HUDEP-2 (cell line): ENCODE results near the gene CD19.
"Not testable (repeated sequence)": the region's sequence is repeated elsewhere in the genome, so short reads cannot be mapped to it uniquely, and the experiment has no call there.

Experiments
- DNase-seq, 76 experiments: peaks; one replicate each; lab custom pipeline; 2025; ENCODE audit not compliant: unreplicated experiment in 76 of 76; lab: John Stamatoyannopoulos, UW

Gene CD19

GRCh38 chr16:28931801-28932225 lies at the start of gene CD19:
CD19 (plus strand) TSS chr16:28931971; CDS start chr16:28932001, 30 bp downstream.
- DNase-seq, result no peak

GRCh38 chr16:28882551-28883160 lies 49.1 kb upstream of the CD19 start:
- no peak for DNase-seq

- DNase-seq, result no peak
These were observed 48.4 kb upstream of the CD19 start for GRCh38 chr16:28883221-28883996.

GRCh38 chr16:28884045-28884444 lies 47.7 kb upstream of the CD19 start:
- DNase-seq, result no peak

- no peak for DNase-seq
These were observed 44.8 kb upstream of the CD19 start for GRCh38 chr16:28886945-28887344.

- not testable (repeated sequence) for DNase-seq
These were observed 41.4 kb upstream of the CD19 start for GRCh38 chr16:28890355-28890754.

- no peak for DNase-seq
These were observed 39.5 kb upstream of the CD19 start for GRCh38 chr16:28891964-28892890.

GRCh38 chr16:28893291-28893690 lies 38.5 kb upstream of the CD19 start:
- DNase-seq, result no peak

- no peak for DNase-seq
These were observed 36.2 kb upstream of the CD19 start for GRCh38 chr16:28895609-28896008.

- DNase-seq, result no peak
These were observed 33.9 kb upstream of the CD19 start for GRCh38 chr16:28897826-28898225.

- DNase-seq, result no peak
These were observed 33.5 kb upstream of the CD19 start for GRCh38 chr16:28898266-28898665.

- no peak for DNase-seq
These were observed 32.8 kb upstream of the CD19 start for GRCh38 chr16:28898942-28899341.

GRCh38 chr16:28899882-28900590 lies 31.7 kb upstream of the CD19 start:
- DNase-seq, result no peak

- no peak for DNase-seq
These were observed 31.2 kb upstream of the CD19 start for GRCh38 chr16:28900601-28901000.

- no peak for DNase-seq
These were observed 29.9 kb upstream of the CD19 start for GRCh38 chr16:28901862-28902261.

- no peak for DNase-seq
These were observed 28.9 kb upstream of the CD19 start for GRCh38 chr16:28902909-28903308.

GRCh38 chr16:28903344-28904042 lies 28.3 kb upstream of the CD19 start:
- no peak for DNase-seq

GRCh38 chr16:28904363-28904762 lies 27.4 kb upstream of the CD19 start:
- DNase-seq, result no peak

GRCh38 chr16:28904828-28905227 lies 26.9 kb upstream of the CD19 start:
- DNase-seq, result no peak

- DNase-seq, result no peak
These were observed 26.5 kb upstream of the CD19 start for GRCh38 chr16:28905229-28905754.
